Stimulated activated CD4-positive, alpha-beta T cell treated with anti-CD3 and anti-CD28 coated beads, TNF-alpha, amount 100 ng/mL, for 4 hours (primary cell): ENCODE results near the gene TRIM52.

ENCODE experiments used
- DNase-seq, 3 experiments: peaks; one replicate each; pipeline ENCODE4 v3.0.0-alpha.2; 2020; ENCODE audit warnings: low read depth in 3 of 3

Gene TRIM52

DNA sequence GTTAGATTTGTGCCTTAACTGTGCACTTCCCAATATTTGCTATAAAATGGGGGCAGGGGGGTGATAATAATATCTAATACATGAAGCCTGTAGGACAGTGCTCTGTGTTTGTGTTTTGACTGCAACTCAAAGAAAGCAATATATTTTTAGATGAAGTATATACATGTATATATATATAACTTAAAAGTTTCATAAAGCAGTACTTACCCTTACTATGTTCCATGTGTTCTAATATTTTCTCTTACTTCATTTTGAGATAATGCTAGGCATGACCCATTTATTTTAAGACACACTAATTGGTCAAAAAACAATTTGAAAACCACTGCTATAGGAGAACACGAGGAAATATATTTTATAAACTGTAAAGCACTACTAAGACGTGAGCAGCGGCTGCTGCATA is 2.4 kb downstream of the TRIM52 start:
- DNase-seq, result no peak

DNA sequence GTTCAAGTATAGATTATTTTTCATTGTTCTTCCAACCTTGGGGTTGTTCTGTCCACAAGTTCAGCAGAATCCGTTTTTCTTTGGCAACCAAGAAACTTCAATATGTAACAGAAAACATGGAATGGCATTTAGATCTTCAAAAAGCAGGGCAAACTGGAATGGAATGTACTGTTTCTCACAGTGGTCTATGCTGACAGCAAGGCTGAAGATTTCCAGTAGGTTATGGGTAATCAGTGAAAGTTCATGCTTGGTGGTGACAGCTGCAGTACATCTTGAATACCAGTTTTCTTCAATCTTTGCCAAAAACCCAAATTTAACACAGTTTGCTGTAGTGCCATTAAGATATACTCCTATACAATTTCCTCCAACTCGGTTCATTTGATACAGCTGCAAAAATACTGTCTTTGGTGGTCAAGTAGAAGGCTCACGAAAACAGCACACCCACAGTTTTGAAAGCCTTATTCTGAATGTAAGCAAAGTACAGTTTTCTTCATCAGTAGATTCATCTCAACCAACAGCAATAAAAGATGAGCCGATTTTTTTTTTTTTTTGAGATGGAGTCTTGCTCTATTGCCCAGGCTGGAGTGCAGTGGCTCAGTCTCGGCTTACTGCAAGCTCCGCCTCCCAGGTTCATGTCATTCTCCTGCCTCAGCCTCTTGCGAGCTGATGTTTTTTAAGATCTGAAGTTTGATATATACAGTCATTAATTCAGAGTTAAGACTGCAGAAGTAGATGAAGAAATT is 4.9 kb downstream of the TRIM52 start:
- no peak for DNase-seq

DNA sequence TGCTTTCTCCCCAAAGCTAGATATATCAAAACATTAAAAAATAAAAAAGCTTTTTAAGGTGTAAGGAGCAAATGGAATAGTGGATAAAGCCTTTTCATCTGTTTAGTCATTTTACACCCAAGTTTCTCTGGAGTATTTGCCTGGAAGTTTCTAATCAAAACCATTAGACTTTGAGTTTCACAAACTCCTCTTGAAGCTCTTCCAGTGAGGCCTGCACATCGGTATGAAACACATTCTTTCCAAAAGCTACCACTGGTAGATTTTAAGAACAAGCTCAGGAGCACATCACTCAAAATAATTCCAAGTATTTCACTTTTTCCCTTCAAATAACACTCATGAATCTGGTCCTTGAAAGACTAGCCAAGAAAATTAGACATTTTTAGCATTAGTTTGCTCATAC is 5.7 kb downstream of the TRIM52 start:
- no peak for DNase-seq

DNA sequence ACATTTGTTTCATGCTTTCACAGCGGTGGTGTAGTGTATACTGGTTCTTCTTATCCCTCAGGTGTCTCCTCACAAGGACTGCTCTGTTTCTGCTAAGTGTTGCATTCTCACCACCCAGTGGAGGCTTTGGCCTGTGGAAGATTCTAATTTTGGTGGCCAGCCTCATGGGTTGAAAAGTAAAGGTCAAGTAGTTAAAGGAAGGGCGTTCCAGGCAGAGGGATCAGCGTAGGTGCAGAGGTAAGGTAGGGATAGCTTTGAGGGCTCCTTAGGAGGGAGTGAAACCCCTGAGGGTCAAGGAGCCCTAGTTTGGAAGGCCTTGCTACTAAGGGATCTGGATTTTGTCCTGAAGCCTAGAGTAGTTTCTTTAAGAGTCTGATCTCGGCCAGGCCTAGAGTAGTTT is 12.7 kb downstream of the TRIM52 start:
- no peak for DNase-seq

DNA sequence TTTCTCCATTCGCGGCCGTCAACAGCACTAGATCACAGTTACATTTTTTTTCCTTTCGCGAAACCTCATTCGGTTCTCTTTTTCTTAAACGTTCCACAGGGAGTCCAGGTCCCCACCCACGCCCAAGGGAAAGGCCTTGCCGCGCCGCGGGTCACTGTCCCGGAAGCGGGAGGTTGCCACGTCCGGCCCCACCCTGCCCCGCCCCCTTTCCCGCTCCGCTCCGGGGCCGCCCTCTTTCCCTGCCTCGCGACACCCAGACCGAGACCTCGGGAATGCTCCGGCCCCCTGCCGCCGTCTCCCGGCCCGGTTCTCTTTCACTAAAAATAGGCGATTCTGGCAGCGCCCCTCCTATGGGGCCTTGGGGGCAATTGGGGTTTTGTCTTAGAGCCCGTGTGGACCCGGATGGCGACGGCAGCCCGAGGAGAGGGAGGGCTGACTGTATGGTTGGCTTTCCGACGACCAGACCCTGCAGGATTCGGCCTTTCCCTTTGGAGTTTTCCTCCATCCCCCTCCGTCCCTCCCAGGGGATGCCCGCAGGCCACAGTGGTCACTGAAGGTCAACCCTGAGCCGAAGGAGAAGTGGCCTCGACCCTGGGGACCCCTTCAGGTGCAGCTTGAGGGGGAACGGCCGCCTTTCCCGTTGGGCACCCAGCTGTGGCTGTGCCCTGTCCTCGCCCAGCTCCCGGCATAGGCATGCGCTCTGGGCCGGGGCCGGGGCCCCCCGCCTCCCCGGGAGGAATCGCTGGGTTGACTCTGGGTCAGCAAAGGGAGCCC is 14.5 kb downstream of the TRIM52 start:
- DNase-seq, result peak in 2 of 3 experiments; percentile 55 to 60

DNA sequence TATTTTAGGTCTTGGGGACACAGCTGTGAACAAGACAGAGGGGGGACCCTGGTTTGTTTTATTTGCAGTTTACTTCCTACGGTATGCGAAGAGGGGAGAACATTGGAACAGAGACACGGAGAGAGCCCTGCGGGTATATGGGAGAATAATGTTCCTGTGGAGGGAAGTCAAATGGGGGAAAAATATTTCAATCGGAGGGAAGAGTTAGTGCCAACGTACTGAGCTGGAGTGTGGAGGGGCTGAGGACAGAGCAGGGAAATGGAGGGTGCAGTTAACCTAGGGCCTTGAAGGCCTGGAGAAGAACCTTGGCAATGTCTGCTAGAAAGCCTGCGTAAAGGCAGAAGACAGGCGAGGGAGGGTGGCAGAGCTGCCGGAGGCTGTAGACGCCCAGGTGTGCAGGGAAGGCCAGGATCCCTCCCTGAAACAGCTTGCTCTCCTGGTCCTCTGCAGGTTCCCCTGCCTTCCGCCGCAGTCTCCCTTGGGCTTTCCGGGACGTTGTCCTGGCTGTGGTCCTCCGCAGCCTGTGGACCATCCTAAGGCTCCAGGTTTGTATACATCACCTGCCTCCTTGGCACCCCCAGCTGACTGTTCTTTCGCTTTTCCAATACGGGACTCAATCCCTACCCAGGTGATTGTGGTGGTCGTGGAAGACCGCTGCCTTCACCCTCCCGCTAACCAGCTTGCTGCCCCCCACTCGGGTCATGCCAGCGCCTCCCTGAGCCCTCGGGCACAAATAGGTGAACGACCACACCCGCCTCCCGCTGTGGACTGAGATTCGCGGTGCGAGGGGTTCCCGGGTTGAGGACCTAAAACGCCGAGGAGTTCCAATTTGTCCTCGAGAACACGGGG is 15.3 kb downstream of the TRIM52 start:
- DNase-seq, result no peak

DNA sequence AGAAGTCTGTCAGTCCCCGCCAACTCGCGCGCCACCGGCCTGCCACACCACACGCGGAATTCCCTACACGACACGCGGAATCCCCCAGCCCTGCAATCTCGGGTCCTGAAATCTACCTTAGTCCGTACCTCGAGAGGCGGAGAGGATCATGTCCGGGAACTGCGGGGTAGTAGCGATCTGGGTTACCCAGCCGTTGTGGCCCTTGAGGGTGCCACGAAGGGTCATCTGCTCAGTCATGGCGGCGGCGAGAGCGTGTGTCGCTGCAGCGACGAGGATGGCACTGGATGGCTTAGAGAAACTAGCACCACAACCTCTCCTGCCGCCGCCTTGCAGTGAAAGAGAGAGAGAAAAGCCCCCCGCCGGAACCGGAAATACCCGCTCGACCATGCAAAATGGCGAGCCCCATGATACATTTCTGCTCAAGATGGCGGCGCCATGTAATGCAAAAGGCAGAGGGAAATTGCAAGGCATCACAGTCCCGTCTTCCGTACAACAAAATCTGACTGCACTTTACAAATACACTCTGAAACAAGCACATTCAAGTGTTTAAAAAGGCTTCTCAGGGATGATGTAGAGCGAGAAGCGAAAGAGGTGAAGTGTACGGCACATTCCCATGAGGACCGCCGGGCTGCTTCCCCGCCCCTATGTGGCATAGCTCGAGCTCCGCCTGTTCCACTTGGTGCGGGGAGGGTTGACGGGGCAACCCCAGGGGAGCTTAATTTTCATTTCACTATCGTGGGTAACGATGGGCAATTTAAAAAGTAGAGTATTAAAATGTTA is 17.2 kb downstream of the TRIM52 start, which contains the start of gene RACK1:
Gene RACK1 (minus strand): TSS at position 343 of the 780 bp plus-strand sequence. CDS start 106 bp downstream, at position 237.
- peak; percentile 75 to 80 (median 79) for DNase-seq

DNA sequence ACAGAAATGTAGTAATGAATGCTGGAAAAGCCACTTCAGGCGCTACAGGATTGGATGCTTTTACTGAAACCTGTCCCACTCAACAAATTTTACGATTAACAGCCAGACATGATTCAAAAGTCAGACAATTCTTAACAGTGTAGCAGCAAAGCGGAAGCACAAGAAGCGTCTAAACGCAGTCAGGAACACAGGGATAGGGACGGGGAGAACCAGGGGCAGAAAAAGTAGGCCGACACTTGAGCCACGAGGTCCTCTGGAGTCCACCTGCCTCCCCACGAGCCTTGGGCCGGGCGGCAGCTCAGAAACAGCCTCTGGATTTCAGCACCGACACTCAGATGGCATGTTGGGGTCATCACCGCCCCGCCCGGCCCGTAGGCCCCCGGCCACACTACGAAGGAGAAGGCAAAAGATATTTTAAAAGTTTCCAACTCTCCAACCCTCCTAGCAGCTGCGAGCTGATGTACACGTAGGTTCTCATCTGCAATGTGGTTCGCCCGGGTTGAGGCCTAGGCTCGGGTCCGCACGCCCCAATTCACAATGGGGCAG is 17.9 kb downstream of the TRIM52 start:
- no peak for DNase-seq

DNA sequence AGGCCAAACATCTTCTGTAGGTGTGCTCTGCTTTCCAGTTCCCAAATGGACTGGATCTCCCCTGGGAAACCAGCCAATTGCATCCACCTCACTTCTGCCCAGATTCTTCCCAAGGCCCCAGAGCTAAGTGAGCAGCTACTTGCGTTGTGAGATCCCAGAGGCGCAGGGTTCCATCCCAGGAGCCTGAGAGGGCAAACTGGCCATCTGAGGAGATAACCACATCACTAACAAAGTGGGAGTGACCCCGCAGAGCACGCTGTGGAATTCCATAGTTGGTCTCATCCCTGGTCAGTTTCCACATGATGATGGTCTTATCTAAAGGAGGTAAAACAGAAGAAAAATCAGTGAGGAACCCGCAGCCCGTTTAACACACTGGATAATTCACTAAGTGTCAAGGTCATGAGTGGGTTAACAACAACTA is 18.9 kb downstream of the TRIM52 start:
- no peak for DNase-seq

DNA sequence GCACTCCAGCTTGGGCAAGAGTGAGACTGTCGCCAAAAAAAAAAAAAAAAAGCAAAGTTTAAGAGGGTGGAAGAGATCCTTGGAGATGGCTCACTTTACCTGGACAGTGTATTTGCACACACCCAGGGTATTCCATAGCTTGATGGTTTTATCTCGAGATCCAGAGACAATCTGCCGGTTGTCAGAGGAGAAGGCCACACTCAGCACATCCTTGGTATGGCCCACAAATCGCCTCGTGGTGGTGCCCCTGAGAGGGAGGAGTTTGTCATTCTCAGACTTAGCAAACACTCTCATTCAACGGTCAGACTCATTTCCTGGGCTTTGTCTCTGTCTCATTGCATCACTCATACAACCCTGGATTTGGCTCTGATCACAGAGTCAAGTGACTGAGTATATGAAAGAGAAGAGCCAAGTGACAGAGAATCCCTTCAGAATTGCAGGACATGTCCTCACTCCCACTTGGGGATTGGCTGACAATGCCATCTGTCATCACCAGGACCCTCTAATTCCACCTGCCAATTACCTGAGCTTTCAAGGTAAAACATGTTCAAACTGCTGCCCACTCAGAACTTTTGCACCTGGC is 19.5 kb downstream of the TRIM52 start:
- no peak for DNase-seq

DNA sequence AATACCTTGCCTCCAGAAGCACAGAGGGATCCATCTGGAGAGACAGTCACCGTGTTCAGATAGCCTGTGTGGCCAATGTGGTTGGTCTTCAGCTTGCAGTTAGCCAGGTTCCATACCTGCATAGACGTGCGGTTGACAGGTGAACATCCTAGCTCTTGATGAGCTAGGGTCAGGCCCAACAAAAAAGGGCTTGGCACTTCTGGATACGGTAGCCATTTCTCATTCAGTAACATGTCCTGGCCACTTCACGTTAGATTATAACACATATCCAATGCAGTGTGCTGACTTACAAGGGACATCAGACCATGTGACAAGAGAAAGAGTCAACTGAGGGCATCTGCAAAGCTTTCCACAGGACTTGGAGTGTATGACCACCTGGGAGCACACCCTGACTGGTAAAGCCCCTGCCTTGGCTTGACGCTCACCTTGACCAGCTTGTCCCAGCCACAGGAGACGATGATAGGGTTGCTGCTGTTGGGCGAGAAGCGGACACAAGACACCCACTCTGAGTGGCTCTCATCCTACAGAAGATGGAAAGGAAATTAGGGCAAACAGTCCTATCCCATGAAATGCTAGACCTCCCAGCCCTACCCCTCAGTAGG is 21.8 kb downstream of the TRIM52 start:
- no peak for DNase-seq

DNA sequence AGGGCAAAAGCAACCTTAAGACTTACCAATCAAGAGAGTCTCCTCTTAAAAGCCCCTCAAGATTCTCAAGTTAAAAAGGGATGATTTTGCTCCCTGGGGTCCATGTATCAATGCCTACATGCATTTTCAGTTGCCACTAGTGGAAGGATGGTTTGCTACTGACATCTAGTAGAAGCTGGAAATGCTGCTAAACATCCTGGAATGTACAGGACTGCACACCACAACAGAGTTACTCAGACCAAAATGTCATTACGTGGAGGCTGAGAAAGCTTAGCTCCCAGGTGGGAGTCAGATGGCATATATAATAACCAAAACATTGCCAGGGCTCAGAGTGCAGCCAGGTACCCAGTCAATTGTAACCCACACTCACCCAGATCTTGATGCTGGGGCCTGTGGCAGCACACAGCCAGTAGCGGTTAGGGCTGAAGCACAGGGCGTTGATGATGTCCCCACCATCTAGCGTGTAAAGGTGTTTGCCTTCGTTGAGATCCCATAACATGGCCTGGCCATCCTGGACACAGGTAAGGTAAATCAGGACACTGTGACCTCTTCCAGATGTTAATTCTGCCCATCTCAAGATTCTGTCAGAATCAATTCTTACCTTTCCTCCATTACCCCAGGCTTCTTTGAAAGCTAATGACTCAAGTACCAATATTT is 23.1 kb downstream of the TRIM52 start:
- no peak for DNase-seq

DNA sequence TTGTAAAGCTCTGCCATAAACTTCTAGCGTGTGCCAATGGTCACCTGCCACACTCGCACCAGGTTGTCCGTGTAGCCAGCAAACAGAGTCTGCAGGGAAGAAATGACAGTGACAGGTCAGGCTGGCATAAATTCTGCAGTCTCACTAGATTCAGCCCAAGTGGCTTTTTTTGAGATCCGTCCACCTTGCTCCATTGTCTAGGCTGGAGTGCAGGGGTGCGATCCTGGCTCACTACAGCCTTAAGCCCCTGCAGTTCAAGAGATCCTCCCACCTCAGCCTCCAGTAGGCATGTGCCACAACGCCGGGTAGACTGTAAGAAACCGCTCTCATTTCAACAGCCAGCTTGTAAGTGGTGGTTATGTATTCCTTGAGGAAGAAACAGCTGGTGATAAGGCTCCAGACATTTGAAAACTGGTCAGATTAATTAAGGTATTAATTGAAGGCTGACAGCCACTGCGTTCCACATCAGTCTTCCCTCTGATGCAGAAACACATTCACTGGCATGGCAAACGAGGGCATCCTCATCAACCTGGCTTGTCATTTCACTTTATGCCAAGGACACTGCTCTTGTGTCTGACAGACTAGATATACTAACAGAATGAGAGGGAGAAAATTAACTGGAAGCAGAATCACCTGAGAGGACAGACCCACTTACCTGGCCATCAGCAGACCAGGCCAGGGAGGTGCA is 23.8 kb downstream of the TRIM52 start:
- DNase-seq, result no peak

DNA sequence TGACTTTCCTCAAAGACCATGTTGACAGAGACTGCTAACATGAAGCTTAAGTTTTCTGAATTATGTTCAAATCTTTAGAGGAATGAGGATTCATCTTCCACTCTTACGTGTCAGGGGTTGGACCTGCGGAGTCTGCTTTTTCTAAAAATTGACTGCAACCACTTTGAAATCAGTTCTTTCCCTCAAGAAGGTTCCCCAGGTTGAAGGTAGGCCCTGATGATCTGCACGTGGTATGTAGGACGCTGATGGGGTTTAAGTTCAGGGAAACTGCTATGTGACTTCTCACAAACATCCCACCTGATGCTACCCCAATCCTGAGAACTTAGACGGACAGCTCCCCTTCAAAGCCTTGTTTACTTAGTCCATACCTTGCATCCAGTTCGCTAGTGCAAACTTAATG is 24.5 kb downstream of the TRIM52 start:
- DNase-seq, result no peak

DNA sequence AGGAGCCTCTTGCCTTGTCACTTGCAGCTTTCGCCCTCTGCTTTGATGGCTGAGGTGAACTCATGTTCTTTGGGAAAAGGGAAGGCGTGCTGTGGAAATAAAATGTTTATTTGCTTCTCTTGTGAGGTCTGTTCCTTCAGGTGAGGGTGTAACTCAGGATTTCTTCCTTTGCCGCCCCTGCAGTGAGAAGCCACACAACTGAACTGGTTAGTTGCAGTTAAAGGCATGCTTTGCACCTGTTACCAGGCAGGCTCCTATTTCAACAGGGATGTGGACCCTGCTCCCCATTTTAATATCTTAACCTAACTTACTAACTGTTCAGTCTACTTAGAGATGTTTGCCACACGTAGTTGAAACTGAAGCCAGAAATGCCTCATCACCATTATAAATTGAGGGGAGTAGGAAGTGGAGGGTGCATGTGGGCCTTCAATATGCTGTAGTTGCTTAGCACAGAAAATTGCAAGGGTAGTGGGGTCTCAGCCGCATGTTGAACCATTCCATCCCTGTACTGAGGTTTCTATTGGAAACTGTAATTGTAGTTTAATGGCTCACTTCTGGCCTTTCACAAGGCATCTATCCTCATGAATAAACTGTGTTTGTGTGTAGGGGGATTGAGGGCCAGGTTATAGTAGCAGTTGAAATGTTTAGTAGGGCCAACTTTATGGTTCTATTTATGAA is 25.1 kb downstream of the TRIM52 start:
- no peak for DNase-seq

DNA sequence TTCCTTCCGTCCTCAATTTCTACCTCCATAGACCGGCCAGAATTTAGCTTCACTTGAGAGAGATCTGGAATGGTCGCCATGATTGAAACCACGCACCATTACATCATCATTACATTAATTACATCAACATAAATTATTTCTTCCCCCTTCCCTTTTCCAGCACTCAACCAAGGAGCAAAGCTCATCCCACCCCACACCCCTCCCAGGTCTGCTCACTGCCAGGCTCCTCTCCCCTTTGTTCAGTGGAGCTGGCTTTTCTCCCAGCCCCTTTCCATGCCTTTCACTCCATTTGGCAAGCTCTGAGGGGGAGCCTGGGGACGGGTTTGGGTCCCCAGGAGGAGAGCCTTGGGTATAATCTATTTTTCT is 25.6 kb downstream of the TRIM52 start:
- DNase-seq, result no peak

DNA sequence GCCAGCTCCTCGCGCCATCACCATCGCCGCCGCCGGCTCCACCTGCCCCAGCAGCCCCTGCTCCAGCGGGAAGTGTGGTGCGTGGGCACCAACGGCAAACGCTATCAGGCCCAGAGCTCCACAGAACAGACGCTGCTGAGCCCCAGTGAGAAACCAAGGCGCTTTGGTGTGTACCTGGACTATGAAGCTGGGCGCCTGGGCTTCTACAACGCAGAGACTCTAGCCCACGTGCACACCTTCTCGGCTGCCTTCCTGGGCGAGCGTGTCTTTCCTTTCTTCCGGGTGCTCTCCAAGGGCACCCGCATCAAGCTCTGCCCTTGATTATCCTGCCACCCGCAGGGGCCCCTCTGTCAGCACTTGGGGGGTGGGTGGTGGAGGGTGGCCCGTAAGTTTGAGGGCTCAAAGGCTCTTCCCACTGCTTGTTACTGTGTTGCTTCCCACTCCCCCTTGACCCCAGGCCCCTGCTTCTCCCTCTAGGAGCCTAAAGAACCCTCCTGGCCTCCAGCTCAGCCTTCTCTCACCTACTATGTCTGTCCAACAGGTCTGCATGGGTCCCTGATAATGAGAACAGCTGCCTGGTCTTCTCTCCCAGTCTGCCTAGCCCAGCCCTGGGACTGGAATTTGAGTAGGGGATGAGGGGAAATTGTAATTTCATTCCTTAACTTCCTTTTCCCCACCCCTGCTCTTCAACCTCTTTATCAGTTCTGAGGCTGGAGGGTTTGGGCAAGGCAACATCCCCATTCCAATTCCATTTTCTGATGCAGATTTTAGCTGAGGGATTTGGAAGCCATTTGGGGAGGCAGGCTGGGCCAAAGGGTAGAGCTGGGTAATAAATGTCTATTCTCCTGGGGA is 26.3 kb downstream of the TRIM52 start:
- no peak for DNase-seq
